B cell (primary cell): ENCODE data around the gene EIF1B. TPM values are rescaled to one million over a fixed set of nuclear protein-coding genes. Genes with fewer than 3 reads are reported as not detected.

ENCODE experiments used
- ATAC-seq: fragments of 200-7000 bp; cut with Tn5 transposase; one replicate; pipeline ENCODE4 v1.10.0; 2021; ENCODE audit warnings: low read depth, mild to moderate bottlenecking, moderate number of reproducible peaks, moderate library complexity
- CTCF ChIA-PET: fragments of 350-600 bp; sonication (Branson Sonifier 250); formaldehyde crosslinking; loops from one replicate; lab custom pipeline; 2021; ENCODE audit warnings: antibody characterized with exemption, inconsistent platforms; lab: Charles Lee
- POLR2A ChIA-PET: fragments of 350-600 bp; sonication (Branson Sonifier 250); formaldehyde crosslinking; loops from one replicate; lab custom pipeline; 2021; ENCODE audit warnings: antibody characterized with exemption; lab: Charles Lee
- DNase-seq: peaks from one replicate; pipeline ENCODE4 v3.0.0; 2013
- H2AFZ ChIP-seq: 2 replicates; pipeline ENCODE4 v1.6.1; 2012; ENCODE audit warnings: mild to moderate bottlenecking, low read depth, low read length; ENCODE audit not compliant: insufficient read depth, poor library complexity, severe bottlenecking
- H3K27ac ChIP-seq, 2 donors: 1 replicate in 1 of 2; 2 replicates in 1 of 2; pipeline ENCODE4 v1.5.1; 2012 to 2013; ENCODE audit warnings: low read length in 2 of 2, mild to moderate bottlenecking in 2 of 2, moderate library complexity in 1 of 2
- H3K27me3 ChIP-seq, 4 experiments: fragments of 200-600 bp in 1 of 4; sonication (generic) in 1 of 4; replicated peaks in 1 of 4; 1 replicate in 2 of 4; 2 replicates in 2 of 4; pipeline versions ENCODE4 v1.6.1 to v1.7.0; 2013 to 2016; ENCODE audit warnings: low read length in 3 of 4, mild to moderate bottlenecking in 2 of 4, mixed read lengths in 1 of 4, moderate library complexity in 1 of 4; ENCODE audit not compliant: insufficient read depth in 4 of 4, control insufficient read depth in 3 of 4; ENCODE audit errors: control extremely low read depth in 1 of 4
- H3K36me3 ChIP-seq, 2 experiments: replicated peaks in 1 of 2; 1 replicate in 1 of 2; 2 replicates in 1 of 2; pipeline versions ENCODE4 v1.6.1 to v1.7.1; 2013; ENCODE audit warnings: low read length in 1 of 2; ENCODE audit not compliant: insufficient read depth in 2 of 2, control insufficient read depth in 1 of 2; ENCODE audit errors: control extremely low read depth in 1 of 2, extremely low read depth in 1 of 2
- H3K4me1 ChIP-seq, 2 donors: fragments of 200-600 bp in 1 of 2; sonication (generic) in 1 of 2; 1 replicate in 1 of 2; 2 replicates in 1 of 2; pipeline versions ENCODE4 v1.5.1 to v1.6.1; 2013 to 2017; ENCODE audit warnings: low read length in 2 of 2; ENCODE audit not compliant: control insufficient read depth in 2 of 2, insufficient read depth in 2 of 2
- H3K4me2 ChIP-seq: replicated peaks from 2 replicates; pipeline ENCODE3; 2012; ENCODE audit warnings: mild to moderate bottlenecking, low read depth, low read length; ENCODE audit not compliant: poor library complexity, severe bottlenecking
- H3K4me3 ChIP-seq, 5 experiments: fragments of 200-600 bp in 1 of 5; sonication (generic) in 1 of 5; 1 replicate in 3 of 5; 2 replicates in 2 of 5; pipeline versions ENCODE4 v1.5.1 to v1.7.0; 2011 to 2016; ENCODE audit warnings: low read length in 4 of 5, mild to moderate bottlenecking in 4 of 5, low read depth in 2 of 5, control low read depth in 1 of 5, moderate library complexity in 1 of 5; ENCODE audit not compliant: insufficient read depth in 1 of 5; ENCODE audit errors: control extremely low read depth in 1 of 5, extremely low read depth in 1 of 5
- H3K79me2 ChIP-seq: fragments of 200-600 bp; sonication (generic); one replicate; pipeline ENCODE4 v1.6.0; 2016; ENCODE audit warnings: low read length; ENCODE audit not compliant: control insufficient read depth, insufficient read depth
- H3K9ac ChIP-seq: fragments of 200-600 bp; sonication (generic); 2 replicates; pipeline ENCODE4 v1.6.1; 2017; ENCODE audit warnings: mild to moderate bottlenecking, low read length, moderate library complexity
- H3K9me3 ChIP-seq, 3 donors: one replicate each; pipeline versions ENCODE4 v1.6.1 to v1.7.1; 2013; ENCODE audit warnings: low read length in 2 of 3; ENCODE audit not compliant: control insufficient read depth in 2 of 3, insufficient read depth in 1 of 3; ENCODE audit errors: control extremely low read depth in 1 of 3
- H4K20me1 ChIP-seq: 2 replicates; pipeline ENCODE4 v1.6.0; 2012; ENCODE audit warnings: mild to moderate bottlenecking, low read length; ENCODE audit not compliant: insufficient read depth, control insufficient read depth, poor library complexity, severe bottlenecking
- H3K27ac Mint-ChIP-seq: one replicate; pipeline ENCODE4 v1.8.0; 2021; ENCODE audit warnings: mixed read lengths
- H3K27me3 Mint-ChIP-seq: one replicate; pipeline ENCODE4 v1.8.0; 2021; ENCODE audit warnings: mixed read lengths
- H3K4me1 Mint-ChIP-seq: one replicate; pipeline ENCODE4 v1.8.0; 2021; ENCODE audit warnings: mixed read lengths
- H3K4me3 Mint-ChIP-seq: one replicate; pipeline ENCODE4 v1.8.0; 2021; ENCODE audit warnings: mixed read lengths
- H3K9me3 Mint-ChIP-seq: one replicate; pipeline ENCODE4 v1.8.0; 2022; ENCODE audit warnings: mixed read lengths; ENCODE audit not compliant: insufficient read depth
- EZH2 ChIP-seq: IDR thresholded peaks from 2 replicates; pipeline ENCODE4 v1.6.1; 2012; ENCODE audit warnings: borderline replicate concordance, low read depth, mild to moderate bottlenecking, moderate library complexity, low read length; ENCODE audit not compliant: insufficient read depth, poor library complexity, severe bottlenecking
- WGBS: methylation state at CpG from one replicate; pipeline ENCODE4 v1.1.5; 2013; ENCODE audit warnings: missing lambda C conversion rate; ENCODE audit not compliant: insufficient coverage; 5-methylcytosine and 5-hydroxymethylcytosine counted together
- intact Hi-C: fragments of 100-400 bp; cut with micrococcal nuclease; formaldehyde crosslinking; loops from one replicate; pipeline ENCODE4 v1.10.0; 2022
- polyA plus RNA-seq: library from polyadenylated mRNA; depleted of rRNA; stranded (reverse); fragments of >200 nt; gene quantifications from 2 replicates; pipeline ENCODE4 v1.2.3, GENCODE V29; 2012
- total RNA-seq, 2 donors: library from RNA; stranded (reverse); fragments of 120-200 nt in 1 of 2; gene quantifications; 1 replicate in 1 of 2; 2 replicates in 1 of 2; pipeline versions ENCODE4 v1.2.3 to v1.2.4, GENCODE V29; 2013 to 2022
- TF ChIP-seq, protein P1 (sequence below): fragments of 200-600 bp; IDR thresholded peaks from one replicate; pipeline ENCODE4 v1.8.0; 2022; ENCODE audit warnings: antibody characterized with exemption, mild to moderate bottlenecking

Gene EIF1B
- total and polyA plus RNA-seq, 2 donors (not counting 1 experiment from before 2014, with no cell fraction given), result 76.7 to 78.1 TPM

DNA sequence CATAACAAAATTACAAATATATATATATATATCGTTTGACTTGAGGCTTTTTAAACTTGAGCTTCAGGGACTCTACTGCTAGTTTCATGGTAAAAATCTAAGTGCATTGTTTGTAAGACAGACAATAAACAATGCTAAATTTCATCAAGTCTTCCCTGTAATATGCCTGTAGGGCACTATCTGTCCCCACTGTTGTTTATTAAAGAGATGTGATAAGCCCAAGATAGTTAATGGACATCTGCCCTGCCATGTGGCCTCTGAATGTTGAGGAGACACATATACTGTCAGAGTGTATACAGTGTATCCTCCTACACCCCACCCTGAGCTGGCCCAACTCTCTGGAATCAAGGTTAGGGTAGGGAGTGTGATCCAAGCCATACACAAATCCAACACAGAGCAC, 15.1 kb upstream of the EIF1B start:
- Mint-ChIP-seq H3K9me3 (no peaks in the 10 kb centered on the region), H3K27ac (no peak overlapping the region), H3K4me3 (no peak overlapping the region), H3K27me3 (no peaks in the 10 kb centered on the region), H3K4me1 (no peaks in the 10 kb centered on the region)
- no peak for ATAC-seq
- peaks cover 0 to 16% (median 9%) of the 10 kb centered on the region in 3 donors for H3K9me3 ChIP-seq
- no peak for DNase-seq
- H4K20me1 ChIP-seq, result no peaks in the 10 kb centered on the region
- ChIA-PET CTCF (interaction anchor here (1.4 kb wide), 1 partner anchor 14 kb away, joined by 4 read pairs; no protein-coding TSS in a partner anchor), POLR2A (no interaction called here)
- H3K79me2 ChIP-seq, result no peaks in the 10 kb centered on the region
- no peaks in the 10 kb centered on the region for H3K27me3 ChIP-seq
- H3K27ac ChIP-seq, result no peak overlapping the region
- no peaks in the 10 kb centered on the region for H3K4me1 ChIP-seq
- intact Hi-C loops, result no loop called here
- no peak overlapping the region for H3K9ac ChIP-seq
- no CpG with 5 or more reads among the region's 1 CpG for WGBS
- no peak for TF ChIP-seq EZH2
- TF ChIP-seq, protein P1, sequence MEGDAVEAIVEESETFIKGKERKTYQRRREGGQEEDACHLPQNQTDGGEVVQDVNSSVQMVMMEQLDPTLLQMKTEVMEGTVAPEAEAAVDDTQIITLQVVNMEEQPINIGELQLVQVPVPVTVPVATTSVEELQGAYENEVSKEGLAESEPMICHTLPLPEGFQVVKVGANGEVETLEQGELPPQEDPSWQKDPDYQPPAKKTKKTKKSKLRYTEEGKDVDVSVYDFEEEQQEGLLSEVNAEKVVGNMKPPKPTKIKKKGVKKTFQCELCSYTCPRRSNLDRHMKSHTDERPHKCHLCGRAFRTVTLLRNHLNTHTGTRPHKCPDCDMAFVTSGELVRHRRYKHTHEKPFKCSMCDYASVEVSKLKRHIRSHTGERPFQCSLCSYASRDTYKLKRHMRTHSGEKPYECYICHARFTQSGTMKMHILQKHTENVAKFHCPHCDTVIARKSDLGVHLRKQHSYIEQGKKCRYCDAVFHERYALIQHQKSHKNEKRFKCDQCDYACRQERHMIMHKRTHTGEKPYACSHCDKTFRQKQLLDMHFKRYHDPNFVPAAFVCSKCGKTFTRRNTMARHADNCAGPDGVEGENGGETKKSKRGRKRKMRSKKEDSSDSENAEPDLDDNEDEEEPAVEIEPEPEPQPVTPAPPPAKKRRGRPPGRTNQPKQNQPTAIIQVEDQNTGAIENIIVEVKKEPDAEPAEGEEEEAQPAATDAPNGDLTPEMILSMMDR, result no peak
- H3K4me3 ChIP-seq, result no peak overlapping the region
- H3K36me3 ChIP-seq, result peaks cover 0 to 12% of the 10 kb centered on the region in 2 experiments
- no peak overlapping the region for H3K4me2 ChIP-seq
- no peak overlapping the region for H2AFZ ChIP-seq

DNA sequence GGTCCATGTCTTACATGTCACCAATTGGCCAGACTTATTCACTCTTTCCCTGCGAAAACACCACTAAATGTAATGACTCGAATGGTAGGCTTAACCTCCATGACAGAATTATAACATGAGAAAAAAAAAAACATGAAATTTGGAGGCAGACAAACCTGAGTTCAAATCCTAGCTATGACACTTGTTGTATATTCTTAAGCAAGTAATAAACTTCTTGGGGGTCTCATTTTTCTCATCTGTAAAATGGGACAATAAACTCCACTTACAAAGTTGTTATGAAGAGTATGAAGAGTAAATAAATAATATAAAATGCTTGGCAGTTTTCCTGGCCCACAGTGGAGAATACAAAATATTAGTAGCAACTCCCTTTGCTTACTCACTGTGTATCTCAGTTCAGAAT, 11.4 kb upstream of the EIF1B start:
- Mint-ChIP-seq H3K4me3 (no peak overlapping the region), H3K4me1 (no peaks in the 10 kb centered on the region), H3K9me3 (no peaks in the 10 kb centered on the region), H3K27me3 (no peaks in the 10 kb centered on the region), H3K27ac (no peak overlapping the region)
- H3K4me3 ChIP-seq, result no peak overlapping the region
- H2AFZ ChIP-seq, result no peak overlapping the region
- intact Hi-C loops, result no loop called here
- TF ChIP-seq, protein P1, result no peak
- TF ChIP-seq EZH2, result no peak
- peaks cover 0 to 14% of the 10 kb centered on the region in 2 experiments for H3K36me3 ChIP-seq
- H3K27me3 ChIP-seq, result no peaks in the 10 kb centered on the region
- H3K27ac ChIP-seq, result no peak overlapping the region
- H3K4me2 ChIP-seq, result no peak overlapping the region
- ChIA-PET CTCF (interaction anchor here (1.7 kb wide), 1 partner anchor 19 kb away, joined by 5 read pairs; no protein-coding TSS in a partner anchor), POLR2A (no interaction called here)
- H3K4me1 ChIP-seq, result no peaks in the 10 kb centered on the region
- no peaks in the 10 kb centered on the region for H3K79me2 ChIP-seq
- H3K9ac ChIP-seq, result no peak overlapping the region
- no peak for ATAC-seq
- no peaks in the 10 kb centered on the region for H3K9me3 ChIP-seq
- DNase-seq, result no peak
- no CpG with 5 or more reads among the region's 2 CpGs for WGBS
- H4K20me1 ChIP-seq, result no peaks in the 10 kb centered on the region
